GM12864 (cell line): ENCODE data around the gene BMPR1B.

Source experiments
- DNase-seq: peaks from one replicate; pipeline ENCODE4 v3.0.0-alpha.2; 2011; ENCODE audit warnings: low read depth
- H3K4me3 ChIP-seq: 2 replicates; pipeline ENCODE4 v1.5.1; 2011; ENCODE audit warnings: mild to moderate bottlenecking, low read depth, low read length, control low read depth
- TF ChIP-seq, protein P1 (sequence below): IDR thresholded peaks from 2 replicates; pipeline ENCODE4 v1.5.1; 2011; ENCODE audit warnings: low read depth, mild to moderate bottlenecking, moderate library complexity, low read length, control low read depth, inconsistent platforms; ENCODE audit errors: missing control alignments

BMPR1B gene

DNA sequence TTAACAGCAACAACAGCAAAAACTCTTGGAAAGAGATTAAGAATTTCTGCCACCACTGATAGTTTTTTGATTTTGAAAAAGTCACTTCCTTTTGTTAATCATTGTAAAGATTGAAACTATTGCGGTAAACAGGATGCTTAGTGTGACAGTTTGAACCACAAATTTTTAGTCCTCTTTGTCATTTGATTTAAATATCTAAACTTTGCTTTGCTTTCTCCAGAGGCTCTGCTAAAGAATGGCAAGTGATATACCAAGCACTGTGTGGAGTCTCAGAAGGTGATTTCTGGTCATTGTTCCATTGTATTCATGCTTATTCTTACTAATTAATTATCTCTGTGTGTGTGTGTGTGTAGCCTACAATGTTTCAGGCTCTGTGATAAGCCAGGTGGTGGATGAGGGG, 155.6 kb downstream of the BMPR1B start:
- DNase-seq = no peak
- TF ChIP-seq, protein P1, sequence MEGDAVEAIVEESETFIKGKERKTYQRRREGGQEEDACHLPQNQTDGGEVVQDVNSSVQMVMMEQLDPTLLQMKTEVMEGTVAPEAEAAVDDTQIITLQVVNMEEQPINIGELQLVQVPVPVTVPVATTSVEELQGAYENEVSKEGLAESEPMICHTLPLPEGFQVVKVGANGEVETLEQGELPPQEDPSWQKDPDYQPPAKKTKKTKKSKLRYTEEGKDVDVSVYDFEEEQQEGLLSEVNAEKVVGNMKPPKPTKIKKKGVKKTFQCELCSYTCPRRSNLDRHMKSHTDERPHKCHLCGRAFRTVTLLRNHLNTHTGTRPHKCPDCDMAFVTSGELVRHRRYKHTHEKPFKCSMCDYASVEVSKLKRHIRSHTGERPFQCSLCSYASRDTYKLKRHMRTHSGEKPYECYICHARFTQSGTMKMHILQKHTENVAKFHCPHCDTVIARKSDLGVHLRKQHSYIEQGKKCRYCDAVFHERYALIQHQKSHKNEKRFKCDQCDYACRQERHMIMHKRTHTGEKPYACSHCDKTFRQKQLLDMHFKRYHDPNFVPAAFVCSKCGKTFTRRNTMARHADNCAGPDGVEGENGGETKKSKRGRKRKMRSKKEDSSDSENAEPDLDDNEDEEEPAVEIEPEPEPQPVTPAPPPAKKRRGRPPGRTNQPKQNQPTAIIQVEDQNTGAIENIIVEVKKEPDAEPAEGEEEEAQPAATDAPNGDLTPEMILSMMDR = no peak
- H3K4me3 ChIP-seq = no peak overlapping the region

DNA sequence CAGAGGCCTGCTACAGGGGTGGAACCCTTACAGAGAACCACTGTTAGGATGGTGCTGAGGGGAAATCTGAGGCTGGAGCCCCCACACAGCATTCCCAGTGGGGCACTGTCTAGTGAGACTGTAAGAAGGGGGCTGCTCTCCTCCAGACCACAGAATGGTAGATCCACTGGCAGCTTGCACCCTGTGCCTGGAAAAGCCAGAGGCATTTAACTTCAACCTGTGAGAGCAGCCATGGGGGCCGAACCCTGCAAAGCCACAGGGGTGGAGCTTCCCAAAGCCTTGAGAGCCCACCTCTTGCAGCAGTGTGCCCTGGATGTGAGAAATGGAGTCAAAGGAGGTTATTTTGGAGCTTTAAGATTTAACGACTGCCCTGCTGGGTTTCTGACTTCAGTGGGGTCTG, 159.4 kb downstream of the BMPR1B start:
- TF ChIP-seq, protein P1 = no peak
- no peak for DNase-seq
- no peak overlapping the region for H3K4me3 ChIP-seq

DNA sequence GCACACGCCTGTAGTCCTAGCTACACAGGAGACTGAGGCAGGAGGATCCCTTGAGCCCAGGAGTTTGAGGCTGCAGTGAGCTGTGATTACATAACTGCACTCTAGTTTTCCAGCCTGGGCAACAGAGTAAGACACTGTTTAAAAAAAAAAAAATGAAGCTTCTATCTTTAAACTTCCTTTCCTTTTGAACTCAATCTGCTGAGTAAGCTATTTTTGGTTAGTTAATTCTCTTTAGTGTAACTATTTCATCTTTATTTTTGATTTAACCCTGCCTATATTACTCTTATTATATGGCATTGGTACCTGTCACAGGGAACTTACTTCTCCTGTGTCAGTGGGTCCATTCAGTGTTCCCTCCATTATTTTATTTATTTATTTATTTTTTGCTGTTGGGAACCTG, 160.8 kb downstream of the BMPR1B start:
- TF ChIP-seq, protein P1 = no peak
- DNase-seq = no peak
- no peak overlapping the region for H3K4me3 ChIP-seq

DNA sequence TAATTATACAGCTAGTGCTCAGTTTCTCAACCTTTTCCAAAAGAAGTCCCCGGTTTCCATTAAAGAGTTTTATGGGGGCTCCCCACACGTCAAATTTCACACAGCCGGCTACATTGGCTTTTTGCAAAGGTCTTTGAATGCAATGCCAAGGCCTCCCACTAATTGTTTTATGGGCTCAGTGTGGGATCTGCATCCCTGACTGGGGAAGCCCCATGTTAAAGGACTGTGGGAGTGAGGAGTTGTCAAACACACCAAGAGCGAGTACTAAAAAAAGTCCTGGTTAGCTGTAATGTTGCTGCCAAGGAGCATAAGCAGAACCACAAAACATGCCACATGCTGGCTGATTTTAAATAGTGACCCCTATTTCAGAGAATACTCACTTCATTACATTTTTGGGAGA, 162.6 kb downstream of the BMPR1B start:
- TF ChIP-seq, protein P1 = no peak
- no peak overlapping the region for H3K4me3 ChIP-seq
- no peak for DNase-seq

DNA sequence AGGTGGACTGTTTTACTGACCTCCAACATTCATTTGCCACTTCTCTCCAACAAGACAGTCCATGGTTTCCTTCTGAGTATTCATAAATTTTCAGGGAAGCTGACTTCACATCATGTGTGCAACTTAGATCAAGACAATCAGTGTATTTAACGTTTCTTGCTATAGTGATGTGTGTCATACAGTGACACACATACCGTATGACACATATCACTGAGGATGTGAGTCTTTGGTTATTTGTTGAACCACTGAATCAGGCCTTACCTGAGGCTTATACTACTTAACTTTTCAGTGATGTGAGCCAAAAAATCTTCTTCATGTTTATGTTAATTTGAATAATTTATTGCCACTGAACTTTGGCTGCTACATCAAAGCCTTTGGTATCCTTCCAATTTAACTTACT, 166.8 kb downstream of the BMPR1B start:
- TF ChIP-seq, protein P1 = no peak
- H3K4me3 ChIP-seq = no peak overlapping the region
- no peak for DNase-seq

DNA sequence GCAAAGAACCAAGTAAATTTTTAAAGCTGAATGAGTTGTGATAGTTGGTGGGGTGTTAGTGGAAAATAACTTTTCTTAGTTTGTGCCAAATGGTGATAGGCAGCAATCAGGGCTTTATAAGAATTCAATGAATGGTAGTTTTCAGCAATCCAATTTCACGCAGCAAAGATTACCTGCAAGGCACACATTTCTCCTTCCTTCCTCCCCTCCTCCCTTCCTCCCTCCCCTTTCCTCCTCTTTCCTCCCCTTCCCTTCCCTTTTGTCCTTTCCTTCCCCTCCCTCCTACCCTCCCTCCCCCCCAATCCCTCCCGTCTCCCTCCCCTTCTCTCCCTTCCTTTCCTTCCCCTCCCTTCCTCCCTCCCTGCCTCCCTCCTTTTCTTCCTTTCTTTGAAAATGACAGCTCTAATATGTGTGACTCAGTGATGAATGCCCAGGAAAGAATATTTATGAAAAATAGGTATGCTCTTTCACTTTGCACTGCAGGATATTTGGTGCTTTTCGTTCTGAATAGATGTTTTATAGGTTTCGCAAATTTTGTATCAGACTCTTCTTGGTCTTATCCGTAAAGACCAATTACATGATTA, 168.1 kb downstream of the BMPR1B start:
- H3K4me3 ChIP-seq = no peak overlapping the region
- TF ChIP-seq, protein P1 = no peak
- DNase-seq = no peak

DNA sequence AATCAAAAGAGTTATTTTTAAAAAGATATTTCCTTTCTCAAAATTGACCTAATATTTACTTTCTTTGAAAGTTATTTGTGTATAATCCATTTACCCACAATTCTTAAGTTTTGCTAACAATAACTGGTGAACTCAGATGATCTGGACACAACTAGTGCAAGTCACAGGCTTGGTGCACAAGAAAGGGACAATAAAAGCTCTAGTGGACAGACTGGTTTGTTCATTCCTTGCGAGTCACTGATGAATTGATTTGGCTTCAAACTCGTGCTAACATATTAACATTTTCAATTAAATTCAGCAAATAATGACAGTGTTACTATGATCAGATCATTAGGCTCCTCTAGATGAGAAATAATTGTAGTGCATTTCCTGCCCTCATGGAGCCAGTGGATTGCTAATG, 169.2 kb downstream of the BMPR1B start:
- TF ChIP-seq, protein P1 = no peak
- H3K4me3 ChIP-seq = no peak overlapping the region

More for the DNA sequence above, 169.2 kb downstream of the BMPR1B start:
- no peak for DNase-seq
